NCI-H2196 (cell line): Measurements from ENCODE around the gene ATXN7L2.
"Not testable (repeated sequence)": the region's sequence is repeated elsewhere in the genome, so short reads cannot be mapped to it uniquely, and the experiment has no call there.

Experiments
- DNase-seq: peaks from one replicate; lab custom pipeline; 2025; ENCODE audit not compliant: unreplicated experiment; lab: John Stamatoyannopoulos, UW

The ATXN7L2 gene, protein sequence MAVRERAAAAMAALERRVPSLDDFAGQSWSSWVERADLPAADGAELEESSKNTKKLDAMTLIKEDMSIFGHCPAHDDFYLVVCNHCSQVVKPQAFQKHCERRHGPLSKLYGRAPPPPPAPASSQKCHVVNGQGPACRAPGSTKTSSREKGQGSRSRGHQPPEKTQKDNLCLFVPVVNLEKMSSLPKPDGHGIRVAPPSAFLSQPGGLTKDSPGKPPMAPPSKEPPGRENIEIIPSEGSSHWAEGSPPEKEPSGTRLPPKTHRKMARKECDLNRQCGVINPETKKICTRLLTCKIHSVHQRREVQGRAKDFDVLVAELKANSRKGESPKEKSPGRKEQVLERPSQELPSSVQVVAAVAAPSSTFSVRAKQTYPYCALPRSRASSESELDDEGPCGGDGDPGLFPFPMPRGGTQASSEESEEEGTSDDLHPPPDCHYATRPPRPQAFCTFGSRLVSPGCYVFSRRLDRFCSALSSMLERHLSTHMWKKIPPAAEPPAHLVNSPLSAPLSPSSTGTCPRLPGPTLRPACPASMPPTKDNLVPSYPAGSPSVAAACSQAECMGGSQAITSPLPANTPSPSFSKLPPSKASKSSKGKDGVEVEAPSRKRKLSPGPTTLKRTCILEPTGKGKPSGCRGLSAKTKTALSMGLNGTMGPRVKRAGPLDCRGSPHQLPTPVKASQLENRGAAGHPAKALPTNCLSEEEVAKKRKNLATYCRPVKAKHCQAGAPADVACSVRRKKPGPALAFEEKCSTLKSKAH

GRCh38 chr1:109483672-109484518 is at the start of gene ATXN7L2:
Gene ATXN7L2, plus strand, starts transcription at chr1:109483905. Its CDS starts 49 bp downstream, at chr1:109483954.
- peak; percentile 91 for DNase-seq

GRCh38 chr1:109434484-109434883 is 49.2 kb upstream of the ATXN7L2 start:
- no peak for DNase-seq

DNA sequence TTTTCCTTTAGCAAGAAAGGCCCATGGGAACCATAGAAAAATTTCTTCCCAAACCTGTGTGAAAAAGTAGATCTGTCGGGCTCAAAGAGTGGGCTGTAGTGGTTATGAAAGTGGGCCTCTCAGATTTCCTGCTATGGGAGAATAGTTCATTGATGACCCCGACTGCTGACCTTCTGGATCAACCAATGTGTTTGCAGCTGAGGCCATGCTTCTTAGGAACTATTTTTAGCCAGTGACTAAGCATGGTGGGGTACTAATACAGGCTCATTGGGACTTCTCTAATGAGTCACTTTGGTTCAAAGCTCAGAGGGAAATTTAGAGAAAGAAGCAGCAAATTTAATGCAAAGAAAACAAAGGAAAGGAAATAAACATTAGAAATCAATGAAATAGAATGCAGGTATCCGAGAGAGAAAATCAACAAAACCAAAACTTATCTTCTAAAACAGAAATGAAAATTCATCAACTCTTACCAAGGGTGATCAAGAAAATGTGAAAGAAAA is 44.9 kb upstream of the ATXN7L2 start:
- no peak for DNase-seq

- no peak for DNase-seq
Measured at GRCh38 chr1:109441069-109441468, 42.6 kb upstream of the ATXN7L2 start.

- no peak for DNase-seq
Measured at GRCh38 chr1:109443476-109443875, 40.2 kb upstream of the ATXN7L2 start.

DNA sequence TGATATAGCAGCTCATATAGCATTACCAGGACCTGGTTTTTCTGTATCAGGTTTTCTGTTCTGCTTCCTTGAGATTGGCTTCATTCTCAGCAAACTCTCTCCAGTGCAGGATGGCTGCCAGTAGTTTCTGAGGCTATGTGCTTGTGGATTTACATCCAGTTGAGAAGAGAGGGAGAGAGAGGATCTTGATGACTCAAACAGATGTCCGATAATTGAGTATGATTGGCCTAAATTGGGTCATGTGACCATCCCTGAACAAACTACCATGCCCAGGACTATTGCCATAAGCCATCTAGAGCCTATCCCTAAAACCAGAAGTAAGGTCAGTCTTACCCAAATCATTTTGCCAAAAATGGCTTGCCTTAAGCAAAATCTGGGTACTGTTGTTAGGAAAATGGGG is 39.4 kb upstream of the ATXN7L2 start:
- no peak for DNase-seq

- not testable (repeated sequence) for DNase-seq
Measured at GRCh38 chr1:109445949-109446695, 37.6 kb upstream of the ATXN7L2 start.

- DNase-seq = no peak
Measured at GRCh38 chr1:109447524-109447923, 36.2 kb upstream of the ATXN7L2 start.

- DNase-seq = no peak
Measured at GRCh38 chr1:109454497-109455133, 29.1 kb upstream of the ATXN7L2 start.

- no peak for DNase-seq
Measured at GRCh38 chr1:109457819-109458218, 25.9 kb upstream of the ATXN7L2 start.

DNA sequence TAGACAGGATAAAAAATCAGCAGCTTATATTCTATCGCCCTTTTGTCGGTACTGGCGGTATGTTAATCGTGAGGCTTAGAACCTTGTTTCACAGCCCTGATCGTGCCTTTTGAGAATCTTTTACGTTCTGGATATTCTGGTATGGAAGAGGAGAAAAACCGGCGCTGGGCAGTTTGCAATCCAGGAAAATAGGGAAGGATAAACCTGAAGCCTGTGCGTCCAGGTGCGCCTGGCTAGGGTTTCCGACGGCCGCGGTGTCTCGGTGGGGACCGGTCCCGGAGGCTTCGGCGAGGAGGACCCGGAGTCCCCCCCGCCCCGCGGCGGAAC is 17.6 kb upstream of the ATXN7L2 start:
- DNase-seq = no peak

- no peak for DNase-seq
Measured at GRCh38 chr1:109466452-109467300, 17.0 kb upstream of the ATXN7L2 start, which contains the start of gene SYPL2. Gene SYPL2, plus strand, starts transcription at chr1:109466546. Its CDS starts 298 bp downstream, at chr1:109466844.

DNA sequence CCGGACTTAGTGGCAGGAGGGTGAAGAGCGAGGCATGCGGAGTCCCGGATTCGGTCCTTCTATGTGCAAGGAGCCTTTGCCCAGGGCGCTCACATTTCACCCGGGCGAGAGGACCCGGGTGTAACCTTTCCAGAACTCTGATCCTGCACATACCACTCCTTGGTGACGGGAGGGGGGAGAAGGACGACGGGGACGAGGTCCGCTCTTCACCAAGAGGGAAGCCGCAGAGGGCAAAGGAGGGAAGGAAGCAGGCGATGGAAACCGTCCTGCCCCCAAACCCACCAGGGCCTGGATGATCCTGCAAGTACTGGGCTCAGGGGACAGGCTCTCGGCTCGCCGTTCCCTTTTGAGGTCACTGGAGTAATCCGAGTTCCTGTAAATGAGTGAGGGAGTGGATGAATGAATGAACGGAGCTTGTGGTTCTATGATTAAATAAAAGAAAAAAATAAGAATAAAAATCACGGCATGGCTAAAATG is 16.4 kb upstream of the ATXN7L2 start:
- DNase-seq = no peak

DNA sequence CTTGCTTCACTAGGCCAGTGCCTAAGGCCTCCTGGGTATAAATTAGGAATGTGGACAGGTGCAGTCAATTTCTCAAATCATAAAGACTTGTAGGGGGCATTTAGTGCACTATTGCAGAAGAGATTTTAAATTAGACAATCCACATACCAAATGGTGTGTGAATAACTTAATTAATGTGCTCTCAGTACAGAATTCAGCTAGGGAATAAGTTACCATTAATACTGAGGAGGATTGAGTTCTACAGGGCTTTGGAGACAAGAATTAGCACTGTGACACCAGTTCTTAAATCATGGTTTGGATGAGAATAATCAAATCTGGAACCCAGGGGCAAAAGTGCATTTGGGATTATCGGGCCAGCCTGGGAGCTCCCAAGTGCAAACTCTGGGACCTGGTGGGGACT is 15.6 kb upstream of the ATXN7L2 start:
- DNase-seq = no peak

DNA sequence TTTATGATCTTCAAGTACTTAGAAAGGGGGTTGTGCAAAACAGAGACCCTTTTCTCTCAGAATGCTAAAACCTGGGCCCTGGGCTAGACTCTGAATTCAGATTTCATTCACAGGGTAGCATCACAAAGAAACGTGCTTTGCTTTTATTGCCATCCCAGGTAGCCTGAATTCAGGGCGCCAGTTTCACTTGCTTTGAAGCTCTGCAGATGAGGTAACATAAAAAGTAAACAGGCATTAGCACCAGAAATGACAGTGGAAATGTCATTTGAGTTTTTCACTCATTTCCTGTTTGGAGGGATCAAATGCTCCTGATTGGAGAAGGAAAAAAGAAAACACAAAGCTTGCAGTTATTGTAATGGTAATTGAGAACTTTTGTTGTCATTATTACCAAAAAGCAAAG is 14.8 kb upstream of the ATXN7L2 start:
- DNase-seq = no peak

DNA sequence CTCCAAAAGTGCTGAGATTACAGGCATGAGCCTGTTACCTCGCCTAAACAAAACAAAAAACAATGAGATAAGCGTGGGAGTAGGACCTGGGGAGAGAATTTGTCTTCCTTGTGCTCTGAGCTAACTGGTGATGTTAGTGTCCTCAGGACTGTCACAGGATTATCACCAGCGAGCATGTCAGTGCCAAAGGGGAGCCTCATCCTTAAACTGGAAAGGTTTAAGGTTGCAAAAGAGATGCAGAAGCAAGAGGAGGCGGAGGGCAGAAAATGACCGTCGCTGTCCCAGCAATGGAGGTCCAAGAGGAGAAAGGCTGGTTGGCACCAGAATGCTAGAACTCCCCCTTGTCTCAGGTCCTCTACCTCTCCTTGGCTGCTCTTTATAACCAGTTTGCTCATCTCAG is 13.5 kb upstream of the ATXN7L2 start:
- no peak for DNase-seq

DNA sequence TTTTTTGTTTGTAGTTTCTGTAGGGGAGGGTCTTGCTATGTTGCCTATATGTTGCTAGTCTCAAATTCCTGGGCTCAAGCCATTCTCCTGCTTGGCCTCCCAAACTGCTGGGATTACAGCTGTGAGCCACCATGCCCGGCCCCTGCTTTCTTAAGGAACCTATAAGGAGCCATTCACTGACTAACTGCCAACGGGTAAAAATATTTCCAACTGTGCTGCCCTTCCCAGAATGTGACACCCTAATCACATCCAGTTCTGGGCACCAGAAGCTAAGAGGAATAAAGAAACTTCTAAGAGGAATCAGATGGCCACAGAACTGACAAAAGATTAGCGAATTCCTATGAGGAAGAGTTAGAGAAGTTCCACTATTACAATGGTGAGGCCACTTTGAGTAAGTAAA is 10.9 kb upstream of the ATXN7L2 start:
- DNase-seq = no peak

DNA sequence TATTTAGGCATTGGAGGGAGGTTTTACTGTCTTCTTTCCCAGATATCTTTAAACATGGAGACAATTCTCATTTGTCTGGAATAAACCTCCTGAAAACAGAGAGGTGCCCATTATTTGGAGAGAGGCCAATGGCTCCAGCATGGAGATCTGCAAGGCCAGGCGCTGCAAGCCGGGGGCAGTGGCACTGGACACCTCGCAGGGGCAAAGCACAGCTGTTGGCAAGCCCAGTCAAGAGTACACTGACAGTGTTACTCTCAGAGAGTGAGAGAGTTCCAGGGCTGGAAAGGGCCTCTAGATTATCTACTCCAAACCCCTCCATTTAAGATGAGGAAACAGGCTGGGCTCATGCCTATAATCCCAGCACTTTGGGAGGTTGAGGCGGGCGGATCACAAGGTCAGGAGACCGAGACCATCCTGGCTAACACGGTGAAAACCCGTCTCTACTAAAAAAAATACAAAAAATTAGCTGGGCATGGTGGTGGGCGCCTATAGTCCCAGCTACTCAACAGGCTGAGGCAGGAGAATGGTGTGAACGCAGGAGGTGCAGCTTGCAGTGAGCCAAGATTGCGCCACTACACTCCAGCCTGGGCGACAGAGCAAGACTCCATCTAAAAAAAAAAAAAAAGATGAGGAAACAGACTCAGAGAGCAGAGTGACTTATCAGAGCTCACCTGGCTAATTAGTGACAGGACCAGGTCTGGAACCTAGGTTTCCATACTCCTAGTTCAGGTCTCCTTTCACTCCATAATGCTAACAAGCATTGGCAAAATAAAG is 10.2 kb upstream of the ATXN7L2 start:
- DNase-seq = not testable (repeated sequence)
